Measurements from ENCODE around the gene PYCARD. TPM values are rescaled to one million over a fixed set of nuclear protein-coding genes. Genes with fewer than 3 reads are reported as not detected.
"Not testable (repeated sequence)": the region's sequence is repeated elsewhere in the genome, so short reads cannot be mapped to it uniquely, and the experiment has no call there.

Gene PYCARD
- total RNA-seq, 3 donors from 2014 or later: 1.3 to 2.7 (median 2.5) TPM

DNA sequence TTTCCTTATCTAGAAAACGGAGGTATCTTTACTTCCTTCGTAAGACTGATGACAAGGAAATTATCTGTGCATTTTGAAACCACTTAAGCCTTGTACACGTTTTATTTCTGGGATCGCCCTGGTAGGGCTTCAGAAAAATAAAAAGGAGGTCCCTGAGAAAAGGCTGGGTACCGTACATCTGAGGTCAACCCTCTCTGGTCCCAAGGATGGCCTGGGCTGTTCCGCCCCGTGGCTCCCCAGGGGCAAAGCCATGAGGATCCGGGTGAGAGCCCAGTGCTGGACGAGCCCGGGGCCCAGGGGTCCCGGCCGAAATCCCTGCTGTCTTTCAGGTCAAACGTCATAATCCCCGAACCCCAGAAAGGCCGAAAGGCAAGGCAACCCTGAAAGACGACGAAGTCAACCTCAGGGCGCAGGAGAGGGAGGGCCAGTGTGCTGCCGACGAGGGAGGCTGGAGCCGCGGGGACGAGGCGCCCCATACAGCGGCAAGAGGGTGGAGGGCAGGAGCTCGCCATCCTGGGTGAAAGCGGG, 23.3 kb downstream of the PYCARD start:
- H3K36me3 Mint-ChIP-seq (ENCODE audit: insufficient read depth): peaks cover 30% of the 10 kb centered on the region
- peak overlapping the region; percentile 98 for H3K4me3 Mint-ChIP-seq
- H3K9me3 Mint-ChIP-seq: no peaks in the 10 kb centered on the region
- no peaks in the 10 kb centered on the region for H3K27me3 Mint-ChIP-seq (ENCODE audit: low read depth)
- ATAC-seq (no peak), DNase-seq (no peak)
- H3K4me1 Mint-ChIP-seq (ENCODE audit: low read depth): peaks cover 47% of the 10 kb centered on the region

DNA sequence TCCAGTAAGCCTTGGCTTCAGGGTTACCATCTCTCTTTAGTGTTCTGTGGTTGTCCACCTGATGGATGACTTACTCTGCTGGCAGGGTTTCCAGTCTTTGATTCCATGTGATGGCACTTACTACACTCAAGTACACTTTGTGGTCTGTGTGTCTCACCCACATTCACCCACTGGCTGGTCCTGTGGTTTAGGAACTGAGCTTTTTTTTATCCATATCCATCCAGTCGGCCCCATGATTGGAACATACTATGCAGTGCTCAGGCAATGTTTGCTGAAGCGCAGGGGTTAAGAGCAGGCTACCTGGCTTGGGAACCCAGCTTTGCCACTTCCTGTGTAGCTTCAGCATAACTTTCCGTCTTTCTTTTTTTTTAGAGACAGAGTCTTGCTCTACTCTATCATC, 25.4 kb downstream of the PYCARD start:
- Mint-ChIP-seq H3K36me3 (ENCODE audit: insufficient read depth) (peaks cover 10% of the 10 kb centered on the region), H3K9me3 (no peaks in the 10 kb centered on the region), H3K4me3 (peak overlapping the region; percentile 16), H3K27me3 (ENCODE audit: low read depth) (no peaks in the 10 kb centered on the region), H3K4me1 (ENCODE audit: low read depth) (peaks cover 26% of the 10 kb centered on the region)
- ATAC-seq (peak in 1 of 2 donors; percentile 1), DNase-seq (no peak)

DNA sequence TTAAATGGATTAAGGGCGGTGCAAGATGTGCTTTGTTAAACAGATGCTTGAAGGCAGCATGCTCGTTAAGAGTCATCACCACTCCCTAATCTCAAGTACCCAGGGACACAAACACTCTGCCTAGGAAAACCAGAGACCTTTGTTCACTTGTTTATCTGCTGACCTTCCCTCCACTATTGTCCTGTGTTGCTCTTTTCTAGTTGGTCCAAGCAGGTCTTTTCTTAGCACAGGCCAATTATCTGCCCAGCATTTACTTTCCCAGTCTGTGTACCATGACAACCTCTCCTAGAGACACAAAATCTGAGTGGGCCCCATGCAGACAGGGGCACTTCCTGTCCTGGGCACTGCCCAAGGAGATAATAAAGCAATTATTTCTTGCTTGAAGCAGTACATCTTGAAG, 32.5 kb downstream of the PYCARD start:
- not testable (repeated sequence) for H3K36me3 Mint-ChIP-seq (ENCODE audit: insufficient read depth)

DNA sequence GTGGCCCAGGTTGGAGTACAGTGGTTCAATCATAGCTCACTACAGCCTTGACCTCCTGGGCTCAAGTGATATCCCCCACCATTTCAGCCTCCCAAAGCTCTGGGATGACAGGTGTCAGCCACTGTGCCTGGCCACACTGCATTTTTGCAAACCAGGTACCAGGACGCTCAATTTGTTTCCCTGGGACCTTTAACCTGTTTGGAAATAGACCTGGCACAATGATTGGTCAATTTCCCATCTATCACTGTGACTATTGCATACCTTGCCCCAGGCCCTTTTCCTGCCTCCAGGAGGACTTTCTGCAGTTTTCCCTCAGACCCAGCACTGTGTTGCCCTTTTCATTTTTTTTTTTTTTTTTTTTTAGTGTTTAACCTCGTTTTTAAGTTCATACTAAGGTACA, 33.7 kb downstream of the PYCARD start:
- Mint-ChIP-seq H3K27me3 (ENCODE audit: low read depth) (no peaks in the 10 kb centered on the region), H3K36me3 (ENCODE audit: insufficient read depth) (no peaks in the 10 kb centered on the region), H3K4me1 (ENCODE audit: low read depth) (no peaks in the 10 kb centered on the region), H3K9me3 (no peaks in the 10 kb centered on the region), H3K4me3 (no peak overlapping the region)
- no peak for DNase-seq
- no peak for ATAC-seq

More for the DNA sequence above, 32.5 kb downstream of the PYCARD start:
- H3K4me3 Mint-ChIP-seq; H3K27me3 Mint-ChIP-seq (ENCODE audit: low read depth); H3K9me3 Mint-ChIP-seq; ATAC-seq; H3K4me1 Mint-ChIP-seq (ENCODE audit: low read depth); DNase-seq: not testable (repeated sequence)

DNA sequence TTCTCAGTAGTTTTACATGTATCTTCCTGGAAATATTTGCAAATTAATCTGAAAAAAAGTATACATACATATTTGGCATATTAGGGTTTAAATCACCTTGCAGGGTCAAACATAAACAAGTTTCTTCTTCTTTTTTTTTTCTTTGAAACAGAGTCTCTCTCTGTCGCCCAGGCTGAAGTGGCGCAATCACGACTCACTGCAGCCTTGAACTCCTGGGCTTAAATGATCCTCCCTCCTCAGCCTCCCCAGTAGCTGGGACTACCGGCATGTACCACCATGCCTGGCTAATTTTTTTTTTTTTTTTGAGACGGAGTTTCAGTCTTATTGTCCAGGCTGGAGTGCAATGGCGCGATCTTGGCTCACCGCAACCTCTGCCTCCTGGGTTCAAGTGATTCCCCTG, 35.2 kb downstream of the PYCARD start:
- H3K36me3 Mint-ChIP-seq (ENCODE audit: insufficient read depth): no peaks in the 10 kb centered on the region
- H3K27me3 Mint-ChIP-seq (ENCODE audit: low read depth): no peaks in the 10 kb centered on the region
- no peak for DNase-seq
- no peaks in the 10 kb centered on the region for H3K4me1 Mint-ChIP-seq (ENCODE audit: low read depth)
- ATAC-seq: no peak
- no peak overlapping the region for H3K4me3 Mint-ChIP-seq
- H3K9me3 Mint-ChIP-seq: no peaks in the 10 kb centered on the region

DNA sequence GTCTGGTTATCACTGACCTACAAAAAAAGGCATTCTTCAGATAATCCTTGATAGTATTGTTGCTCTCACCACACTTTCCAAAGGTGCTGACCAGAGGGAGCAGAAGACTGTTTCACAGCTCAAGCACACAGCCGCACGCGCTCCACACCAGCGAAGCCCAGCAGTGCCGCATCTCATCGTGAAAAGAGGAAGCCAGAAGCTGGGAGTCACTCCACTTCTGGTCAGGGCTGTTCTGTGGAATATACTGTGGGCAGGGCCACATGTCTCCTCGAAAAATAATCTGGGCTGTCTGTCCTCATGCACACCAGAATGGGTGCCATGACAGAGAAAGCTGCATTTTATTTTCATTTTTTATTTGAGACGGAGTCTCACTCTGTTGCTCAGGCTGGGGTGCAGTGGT, 45.4 kb downstream of the PYCARD start:
- ATAC-seq (peak in 1 of 2 donors; percentile 37), DNase-seq (no peak)
- Mint-ChIP-seq H3K36me3 (ENCODE audit: insufficient read depth) (no peaks in the 10 kb centered on the region), H3K4me1 (ENCODE audit: low read depth) (peaks cover 6% of the 10 kb centered on the region), H3K27me3 (ENCODE audit: low read depth) (peaks cover 2% of the 10 kb centered on the region), H3K4me3 (peak overlapping the region; percentile 35), H3K9me3 (no peaks in the 10 kb centered on the region)

Other genes with a start within 250 kb of the PYCARD start
- 10 to 100 TPM; 39.3 to 49.0 (median 40.5) TPM for gene SETD1A, start 245.0 kb downstream of the PYCARD start, total RNA-seq
- gene HSD3B7, start 217.6 kb downstream of the PYCARD start, total RNA-seq: 1 to 10 TPM; 1.2 to 2.0 (median 1.3) TPM
- under 1 TPM; 0.25 to 0.69 (median 0.43) TPM for gene STX1B, start 192.1 kb downstream of the PYCARD start, total RNA-seq
- 10 to 100 TPM; 53.1 to 81.7 (median 63.8) TPM for gene STX4, start 169.2 kb downstream of the PYCARD start, total RNA-seq
- 10 to 100 TPM; 18.1 to 19.4 (median 19.2) TPM for gene ZNF668, start 128.5 kb downstream of the PYCARD start, total RNA-seq
- gene ZNF646, start 128.3 kb downstream of the PYCARD start, total RNA-seq: 10 to 100 TPM; 22.3 to 26.1 (median 22.7) TPM
- 1 to 10 TPM; 4.6 to 5.6 (median 4.9) TPM for gene PRSS53, start 113.8 kb downstream of the PYCARD start, total RNA-seq
- 10 to 100 TPM; 62.8 to 63.8 (median 63.5) TPM for gene VKORC1, start 108.0 kb downstream of the PYCARD start, total RNA-seq
- 10 to 100 TPM; 41.9 to 46.5 (median 43.2) TPM for gene BCKDK, start 94.4 kb downstream of the PYCARD start, total RNA-seq
- 10 to 100 TPM; 59.8 to 63.9 (median 61.9) TPM for gene KAT8, start 85.1 kb downstream of the PYCARD start, total RNA-seq
- under 1 TPM; 0.11 to 0.58 (median 0.38) TPM for gene PRSS8, start 67.0 kb downstream of the PYCARD start, total RNA-seq
- gene PRSS36, start 52.7 kb downstream of the PYCARD start, total RNA-seq: under 1 TPM in 2 of 3 donors, not detected in 1; 0.40 to 0.78 TPM
- gene FUS, start 22.6 kb downstream of the PYCARD start, total RNA-seq: 100 to 1,000 TPM; 783 to 850 (median 809) TPM
- not detected for gene TRIM72, start 11.4 kb upstream of the PYCARD start, total RNA-seq
- not detected for gene PYDC1, start 14.4 kb upstream of the PYCARD start, total RNA-seq
- gene ITGAM, start 57.2 kb upstream of the PYCARD start, total RNA-seq: 1 to 10 TPM in 1 of 3 donors, under 1 TPM in 2; 0.90 to 1.8 (median 0.99) TPM
- gene ITGAX, start 152.4 kb upstream of the PYCARD start, total RNA-seq: 1 to 10 TPM in 2 of 3 donors, under 1 TPM in 1; 0.89 to 2.3 (median 2.2) TPM
- gene ITGAD, start 190.6 kb upstream of the PYCARD start, total RNA-seq: under 1 TPM in 1 of 3 donors, not detected in 2; 0.16 TPM
- not detected for gene COX6A2, start 225.6 kb upstream of the PYCARD start, total RNA-seq
- gene ZNF843, start 240.0 kb upstream of the PYCARD start, total RNA-seq: under 1 TPM in 2 of 3 donors, not detected in 1; 0.16 to 0.27 TPM